T-helper 2 cell treated with Interferon-gamma antibody and Interleukin-4, amounts not matched to agents 5 μg/mL and 100 μg/mL, for 36 hours (primary cell): ENCODE data around the gene GCNT4.

Source experiments
- DNase-seq: peaks from one replicate; pipeline ENCODE4 v3.0.0; 2021; ENCODE audit warnings: low spot score
- H3K27ac Mint-ChIP-seq: one replicate; pipeline ENCODE4 v1.8.0; 2021; ENCODE audit warnings: mild to moderate bottlenecking, mixed read lengths
- H3K27me3 Mint-ChIP-seq: one replicate; pipeline ENCODE4 v1.8.0; 2021; ENCODE audit warnings: low read depth, mixed read lengths
- H3K36me3 Mint-ChIP-seq: one replicate; pipeline ENCODE4 v1.8.0; 2021; ENCODE audit warnings: low read depth, mixed read lengths
- H3K4me1 Mint-ChIP-seq: one replicate; pipeline ENCODE4 v1.8.0; 2021; ENCODE audit warnings: low read depth, mixed read lengths
- H3K4me3 Mint-ChIP-seq: one replicate; pipeline ENCODE4 v1.8.0; 2022; ENCODE audit warnings: mild to moderate bottlenecking, moderate library complexity, mixed read lengths
- H3K9me3 Mint-ChIP-seq: one replicate; pipeline ENCODE4 v1.8.0; 2021; ENCODE audit warnings: mixed read lengths

Gene GCNT4

DNA sequence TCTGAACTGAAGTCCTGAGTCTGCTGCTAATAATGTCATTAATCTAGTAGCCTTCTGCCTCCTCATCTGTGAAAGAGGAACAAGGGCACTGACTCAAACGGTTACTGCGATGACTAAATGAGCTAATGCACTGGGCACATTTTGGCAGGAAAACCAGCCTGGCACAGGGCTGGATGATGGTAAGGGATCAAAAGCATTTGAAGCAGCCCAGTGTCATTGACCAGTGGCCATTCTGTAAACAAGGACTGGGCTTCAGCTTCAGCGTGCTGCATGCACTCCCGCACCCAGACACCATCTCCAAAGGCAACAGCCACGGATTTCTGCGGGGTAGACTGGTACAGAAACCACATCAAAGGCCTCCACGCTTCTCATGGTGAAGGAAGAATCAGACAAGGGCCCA, 8.0 kb downstream of the GCNT4 start:
- Mint-ChIP-seq H3K36me3 (peaks cover 3% of the 10 kb centered on the region), H3K27me3 (peaks cover 16% of the 10 kb centered on the region), H3K27ac (no peak overlapping the region), H3K9me3 (peaks cover 4% of the 10 kb centered on the region), H3K4me1 (peaks cover 20% of the 10 kb centered on the region), H3K4me3 (no peak overlapping the region)
- no peak for DNase-seq

GRCh38 chr5:75043633-75044264, 8.6 kb downstream of the GCNT4 start:
- DNase-seq = no peak
- H3K36me3 Mint-ChIP-seq = peaks cover 3% of the 10 kb centered on the region
- H3K4me3 Mint-ChIP-seq = no peak overlapping the region
- H3K27ac Mint-ChIP-seq = no peak overlapping the region
- H3K4me1 Mint-ChIP-seq = peaks cover 16% of the 10 kb centered on the region
- peaks cover 4% of the 10 kb centered on the region for H3K9me3 Mint-ChIP-seq
- H3K27me3 Mint-ChIP-seq = peaks cover 16% of the 10 kb centered on the region

DNA sequence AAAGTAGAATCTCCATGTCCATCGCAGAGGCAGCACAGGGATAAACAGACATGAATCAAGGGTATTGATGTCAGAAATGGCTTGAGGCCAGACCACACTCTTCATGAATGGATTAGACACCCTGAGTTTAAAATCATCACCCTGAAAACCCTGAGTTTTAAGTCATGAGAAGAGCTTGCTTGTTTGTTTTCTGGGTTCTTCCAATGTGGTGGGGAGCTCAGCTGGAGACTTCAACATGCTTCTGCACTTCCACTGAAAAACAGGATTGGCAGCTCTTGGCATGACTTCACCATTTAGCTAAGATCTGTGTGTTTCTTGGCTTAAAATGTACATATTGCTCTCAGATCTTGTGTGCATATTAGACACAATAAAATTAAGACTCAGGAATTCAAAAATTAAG, 9.8 kb downstream of the GCNT4 start:
- no peak for DNase-seq
- H3K36me3 Mint-ChIP-seq = peaks cover 3% of the 10 kb centered on the region
- peaks cover 4% of the 10 kb centered on the region for H3K9me3 Mint-ChIP-seq
- peaks cover 16% of the 10 kb centered on the region for H3K27me3 Mint-ChIP-seq
- H3K4me1 Mint-ChIP-seq = peaks cover 10% of the 10 kb centered on the region
- H3K27ac Mint-ChIP-seq = no peak overlapping the region
- H3K4me3 Mint-ChIP-seq = no peak overlapping the region

GRCh38 chr5:75040973-75041372, 11.4 kb downstream of the GCNT4 start:
- H3K27ac Mint-ChIP-seq = no peak overlapping the region
- no peak for DNase-seq
- H3K27me3 Mint-ChIP-seq = peaks cover 16% of the 10 kb centered on the region
- H3K4me3 Mint-ChIP-seq = no peak overlapping the region
- peaks cover 4% of the 10 kb centered on the region for H3K9me3 Mint-ChIP-seq
- H3K4me1 Mint-ChIP-seq = peaks cover 10% of the 10 kb centered on the region
- peaks cover 3% of the 10 kb centered on the region for H3K36me3 Mint-ChIP-seq

DNA sequence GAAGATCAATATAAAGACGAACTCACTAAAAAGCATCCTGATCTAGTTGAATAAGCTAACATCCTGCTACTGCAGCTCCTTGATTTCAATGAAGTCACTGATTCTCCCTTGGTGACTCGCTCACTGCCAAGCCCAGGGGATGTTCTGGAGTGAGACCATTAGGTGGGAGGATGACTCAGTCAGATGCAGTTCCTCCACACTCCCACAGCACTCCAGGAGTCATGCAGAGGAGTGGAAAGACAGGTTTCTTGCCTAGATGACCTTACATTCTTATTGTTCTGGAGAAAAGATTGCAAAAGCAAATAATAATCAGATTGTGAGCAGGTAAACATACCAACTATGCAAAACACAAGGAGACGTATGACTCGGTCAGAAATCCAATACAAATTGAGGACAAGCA, 15.3 kb downstream of the GCNT4 start:
- Mint-ChIP-seq H3K36me3 (no peaks in the 10 kb centered on the region), H3K27me3 (peaks cover 4% of the 10 kb centered on the region), H3K27ac (no peak overlapping the region), H3K4me1 (peaks cover 9% of the 10 kb centered on the region), H3K9me3 (no peaks in the 10 kb centered on the region), H3K4me3 (no peak overlapping the region)
- no peak for DNase-seq

DNA sequence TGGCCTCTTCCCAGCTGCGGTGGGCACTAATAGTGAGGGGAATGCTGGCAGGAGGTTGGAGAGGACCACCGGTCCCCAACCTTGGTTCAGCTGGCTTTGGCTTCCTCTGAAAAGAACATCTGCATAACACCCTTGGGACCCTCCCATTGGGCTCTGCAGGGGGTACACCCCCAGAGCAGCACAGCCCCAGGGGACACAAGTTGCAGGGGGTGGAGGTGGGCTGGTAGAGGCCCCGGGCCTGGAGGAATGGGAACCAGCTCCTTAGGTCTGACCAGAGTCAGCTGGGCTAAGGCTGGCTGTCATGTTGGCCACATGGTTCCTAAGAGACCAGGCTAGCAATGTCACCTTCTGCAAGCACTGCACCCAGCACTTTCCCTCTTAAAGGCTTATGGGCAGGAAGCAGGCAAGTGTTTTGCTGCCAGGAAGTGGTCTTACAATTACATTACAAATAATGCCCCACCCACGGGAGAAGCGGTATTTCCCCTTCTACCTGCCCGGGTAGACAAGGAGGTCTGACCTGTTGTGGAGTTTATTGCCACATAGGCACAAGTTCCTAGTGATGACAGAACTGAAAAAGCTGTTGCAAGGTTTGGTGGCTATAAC, 18.1 kb downstream of the GCNT4 start:
- no peak for DNase-seq
- peaks cover 9% of the 10 kb centered on the region for H3K4me1 Mint-ChIP-seq

DNA sequence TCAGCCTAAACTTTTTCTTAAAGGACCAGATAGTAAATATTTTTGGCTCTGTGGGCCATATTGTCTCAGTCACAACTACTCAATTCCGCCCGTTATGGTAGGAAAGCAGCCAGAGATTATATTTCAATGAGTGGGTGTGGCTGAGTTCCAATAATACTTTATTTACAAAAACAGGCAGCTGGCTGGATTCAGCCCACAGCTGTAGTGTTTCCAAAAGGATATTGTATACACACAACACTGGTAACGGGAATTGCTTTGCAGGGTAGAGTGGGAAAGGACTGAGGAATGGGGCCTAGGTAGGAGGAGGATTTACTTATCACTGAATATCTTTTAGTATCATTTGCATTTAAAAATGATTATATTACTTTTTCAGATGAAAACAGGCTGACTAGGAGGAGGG, 21.0 kb downstream of the GCNT4 start:
- DNase-seq = no peak
- Mint-ChIP-seq H3K27me3 (peaks cover 9% of the 10 kb centered on the region), H3K36me3 (no peaks in the 10 kb centered on the region), H3K4me1 (peaks cover 11% of the 10 kb centered on the region), H3K4me3 (no peak overlapping the region), H3K9me3 (no peaks in the 10 kb centered on the region), H3K27ac (no peak overlapping the region)

More for the DNA sequence above, 18.1 kb downstream of the GCNT4 start:
- Mint-ChIP-seq H3K27ac (no peak overlapping the region), H3K27me3 (no peaks in the 10 kb centered on the region), H3K4me3 (no peak overlapping the region), H3K36me3 (no peaks in the 10 kb centered on the region), H3K9me3 (no peaks in the 10 kb centered on the region)

GRCh38 chr5:75028090-75028489, 24.3 kb downstream of the GCNT4 start:
- DNase-seq = no peak
- no peaks in the 10 kb centered on the region for H3K9me3 Mint-ChIP-seq
- peaks cover 10% of the 10 kb centered on the region for H3K4me1 Mint-ChIP-seq
- H3K27me3 Mint-ChIP-seq = peaks cover 17% of the 10 kb centered on the region
- H3K36me3 Mint-ChIP-seq = no peaks in the 10 kb centered on the region
- H3K4me3 Mint-ChIP-seq = no peak overlapping the region
- no peak overlapping the region for H3K27ac Mint-ChIP-seq

- peaks cover 10% of the 10 kb centered on the region for H3K4me1 Mint-ChIP-seq
- H3K9me3 Mint-ChIP-seq = no peaks in the 10 kb centered on the region
- no peaks in the 10 kb centered on the region for H3K36me3 Mint-ChIP-seq
- H3K27ac Mint-ChIP-seq = no peak overlapping the region
- no peak overlapping the region for H3K4me3 Mint-ChIP-seq
- DNase-seq = no peak
- H3K27me3 Mint-ChIP-seq = peaks cover 16% of the 10 kb centered on the region
Measured at GRCh38 chr5:75023368-75024159, 28.8 kb downstream of the GCNT4 start.

DNA sequence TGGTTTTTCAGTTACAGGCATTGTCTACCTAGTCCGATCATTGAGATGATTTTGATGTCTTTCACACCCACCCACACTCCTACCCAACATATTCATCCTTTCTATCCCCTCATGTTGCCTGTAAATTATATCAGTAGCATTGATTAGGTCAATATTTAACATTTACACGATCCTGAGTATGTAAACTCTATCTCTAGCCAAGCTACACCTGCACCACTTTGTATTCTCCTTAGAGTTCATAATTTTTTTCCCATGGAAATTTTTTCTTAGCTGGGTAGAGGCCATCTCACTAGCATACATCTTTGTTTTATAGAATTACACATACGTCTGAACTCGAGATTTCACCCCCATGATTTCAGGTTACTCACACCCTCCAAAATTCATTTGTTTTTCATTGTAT, 30.6 kb downstream of the GCNT4 start:
- H3K9me3 Mint-ChIP-seq = no peaks in the 10 kb centered on the region
- no peak overlapping the region for H3K27ac Mint-ChIP-seq
- no peak overlapping the region for H3K4me3 Mint-ChIP-seq
- no peak for DNase-seq
- H3K27me3 Mint-ChIP-seq = peaks cover 10% of the 10 kb centered on the region
- H3K4me1 Mint-ChIP-seq = peaks cover 8% of the 10 kb centered on the region
- no peaks in the 10 kb centered on the region for H3K36me3 Mint-ChIP-seq

GRCh38 chr5:75021219-75021618, 31.1 kb downstream of the GCNT4 start:
- Mint-ChIP-seq H3K27me3 (peaks cover 10% of the 10 kb centered on the region), H3K36me3 (no peaks in the 10 kb centered on the region), H3K4me1 (peaks cover 8% of the 10 kb centered on the region), H3K27ac (no peak overlapping the region), H3K9me3 (no peaks in the 10 kb centered on the region), H3K4me3 (no peak overlapping the region)
- no peak for DNase-seq

GRCh38 chr5:75020016-75020656, 32.2 kb downstream of the GCNT4 start:
- Mint-ChIP-seq H3K4me3 (no peak overlapping the region), H3K36me3 (no peaks in the 10 kb centered on the region), H3K9me3 (no peaks in the 10 kb centered on the region), H3K27ac (no peak overlapping the region), H3K27me3 (peaks cover 3% of the 10 kb centered on the region), H3K4me1 (peaks cover 8% of the 10 kb centered on the region)
- DNase-seq = no peak

DNA sequence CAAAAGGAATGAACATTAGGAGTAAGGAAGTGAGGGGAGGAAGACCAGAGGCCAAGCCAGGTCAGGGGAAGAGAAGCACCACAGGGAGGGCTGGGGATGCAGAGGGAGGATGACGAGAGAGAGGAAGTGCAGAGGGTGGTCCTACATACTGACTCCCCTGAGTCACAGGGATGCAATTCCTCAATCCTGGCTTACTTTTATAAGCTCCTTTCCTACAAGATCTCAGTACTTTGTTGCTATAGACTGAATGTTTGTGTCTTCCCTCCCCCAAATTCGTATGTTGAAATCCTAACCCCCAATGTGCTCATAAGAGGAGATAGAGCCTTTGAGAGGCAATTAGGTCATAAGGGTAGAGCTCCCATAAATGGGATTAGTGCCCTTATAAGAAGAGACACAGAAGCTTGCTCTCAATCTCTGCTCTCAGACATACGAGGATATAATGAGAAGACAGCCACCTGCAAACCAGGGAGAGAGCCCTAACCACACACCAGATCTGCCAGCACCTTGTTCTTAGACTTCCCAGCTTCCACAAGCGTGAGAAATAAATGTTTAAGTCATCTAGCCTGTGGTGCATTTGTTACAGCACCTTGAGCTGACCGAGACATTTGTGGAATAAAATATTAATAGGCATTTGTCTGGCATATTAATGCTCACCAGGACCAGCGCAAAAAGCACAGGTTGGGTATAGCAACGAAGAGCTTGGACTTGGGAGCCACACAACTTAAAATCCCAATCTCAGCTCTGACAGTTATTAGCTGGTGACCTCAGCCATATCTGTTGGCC, 33.4 kb downstream of the GCNT4 start:
- H3K27me3 Mint-ChIP-seq = peaks cover 2% of the 10 kb centered on the region
- DNase-seq = no peak
- H3K9me3 Mint-ChIP-seq = no peaks in the 10 kb centered on the region
- H3K27ac Mint-ChIP-seq = no peak overlapping the region
- H3K4me1 Mint-ChIP-seq = peaks cover 6% of the 10 kb centered on the region
- H3K4me3 Mint-ChIP-seq = no peak overlapping the region
- H3K36me3 Mint-ChIP-seq = no peaks in the 10 kb centered on the region
